SK-MEL-5 (cell line): Measurements from ENCODE around the gene ZNF618. TPM values are rescaled to one million over a fixed set of nuclear protein-coding genes. Genes with fewer than 3 reads are reported as not detected.

ENCODE experiments used
- DNase-seq: peaks from one replicate; pipeline ENCODE4 v3.0.0-alpha.2; 2016; ENCODE audit warnings: low read depth, low spot score
- in situ Hi-C: cut with HindIII; loops from 2 replicates; pipeline ENCODE4 v1.10.0; 2016; ENCODE audit warnings: low sequenced_read_pairs, high pct_unique_total_duplicates, low pct_unique_long_range_greater_than_20kb
- total RNA-seq: library from RNA; depleted of rRNA; stranded (reverse); fragments of >200 nt; shearing (Covaris generic); gene quantifications from 2 replicates; pipeline ENCODE4 v1.2.3, GENCODE V29; 2014

Gene ZNF618
- total RNA-seq, 1 experiment from 2014 or later = 2.2 TPM

DNA sequence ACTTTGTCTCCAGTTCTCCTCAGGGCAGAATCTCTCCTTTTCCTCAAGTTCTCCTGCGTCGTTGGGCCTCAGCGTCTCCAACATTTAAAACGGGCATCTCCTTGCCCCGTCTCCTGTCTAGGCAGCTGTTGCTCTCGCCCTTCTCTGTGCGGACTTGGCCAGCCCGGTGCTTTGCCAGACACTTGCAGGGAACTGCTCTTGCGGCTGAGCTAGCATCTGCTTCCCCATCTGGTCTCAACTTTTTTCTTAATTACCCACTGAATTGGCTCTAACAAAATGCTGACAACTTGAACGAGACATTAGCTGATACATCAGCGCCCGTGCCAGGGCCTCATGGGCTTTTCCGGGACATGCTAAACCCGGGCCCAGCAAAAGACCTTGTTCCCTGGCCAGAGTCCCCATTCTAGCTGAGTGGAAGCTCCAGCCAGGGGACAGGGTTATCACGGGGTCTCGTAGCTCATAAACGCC is 25.1 kb downstream of the ZNF618 start:
- in situ Hi-C loops = no loop called here
- no peak for DNase-seq

- in situ Hi-C loops = no loop called here
- DNase-seq = no peak
Measured at GRCh38 chr9:113903514-113904077, 27.5 kb downstream of the ZNF618 start.

- in situ Hi-C loops = no loop called here
- DNase-seq = no peak
Measured at GRCh38 chr9:113906411-113907110, 30.5 kb downstream of the ZNF618 start.

DNA sequence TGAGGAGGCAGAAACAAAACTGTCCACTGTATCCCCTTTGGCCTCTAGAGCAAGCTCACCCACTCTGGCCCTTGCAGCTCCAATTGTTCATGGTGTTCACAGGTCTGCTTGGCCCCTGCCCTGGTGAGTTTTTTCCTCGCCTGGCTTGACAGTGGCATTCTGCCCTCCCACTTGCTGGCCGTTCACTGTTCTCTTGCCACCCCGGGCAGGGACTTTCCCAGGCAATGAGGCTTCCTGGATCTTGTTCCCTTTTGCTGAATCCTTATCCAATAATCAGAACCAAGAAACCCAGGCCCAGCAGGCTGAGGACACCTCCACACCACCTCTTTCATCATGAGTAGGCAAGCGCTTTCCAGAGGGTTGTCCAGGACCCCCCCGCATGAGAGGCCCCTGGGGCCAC is 31.2 kb downstream of the ZNF618 start:
- in situ Hi-C loops = no loop called here

GRCh38 chr9:113909421-113909820 is 33.3 kb downstream of the ZNF618 start:
- in situ Hi-C loops = no loop called here
- no peak for DNase-seq

More for the DNA sequence above, 31.2 kb downstream of the ZNF618 start:
- no peak for DNase-seq

DNA sequence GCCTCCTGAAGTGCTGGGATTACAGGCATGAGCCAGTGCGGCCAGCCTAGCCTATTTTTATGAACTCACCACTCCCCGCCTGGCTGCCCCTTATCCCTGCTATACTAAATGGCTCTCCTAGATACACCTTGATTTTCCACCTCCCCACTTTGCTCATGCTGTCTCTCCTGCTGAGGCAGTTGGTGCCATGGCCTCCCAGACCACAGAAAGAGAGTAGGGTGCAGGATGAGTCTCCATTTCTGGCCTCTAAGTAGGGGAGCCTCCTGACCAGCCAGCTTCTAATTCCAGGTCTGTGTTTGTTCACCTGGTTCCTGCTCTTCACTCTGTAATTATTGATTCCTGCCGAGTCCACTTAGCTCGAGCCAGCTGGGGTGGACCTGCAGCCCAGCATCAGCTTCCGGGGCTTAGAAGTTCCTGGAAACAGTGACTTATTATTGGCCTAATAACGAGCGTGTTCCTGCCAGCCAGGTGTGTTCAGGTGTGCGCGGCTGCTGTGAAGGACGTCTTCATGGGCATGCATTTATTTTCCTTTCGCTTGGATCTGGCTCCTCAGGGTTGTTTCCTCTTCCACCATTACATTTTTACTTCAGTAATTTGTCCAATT is 34.0 kb downstream of the ZNF618 start:
- no peak for DNase-seq
- in situ Hi-C loops = no loop called here

- in situ Hi-C loops = no loop called here
- DNase-seq = no peak
Measured at GRCh38 chr9:113911850-113912557, 35.9 kb downstream of the ZNF618 start.

- in situ Hi-C loops = no loop called here
- DNase-seq = no peak
Measured at GRCh38 chr9:113912816-113913215, 36.7 kb downstream of the ZNF618 start.

GRCh38 chr9:113913426-113914195 is 37.5 kb downstream of the ZNF618 start:
- DNase-seq = no peak

DNA sequence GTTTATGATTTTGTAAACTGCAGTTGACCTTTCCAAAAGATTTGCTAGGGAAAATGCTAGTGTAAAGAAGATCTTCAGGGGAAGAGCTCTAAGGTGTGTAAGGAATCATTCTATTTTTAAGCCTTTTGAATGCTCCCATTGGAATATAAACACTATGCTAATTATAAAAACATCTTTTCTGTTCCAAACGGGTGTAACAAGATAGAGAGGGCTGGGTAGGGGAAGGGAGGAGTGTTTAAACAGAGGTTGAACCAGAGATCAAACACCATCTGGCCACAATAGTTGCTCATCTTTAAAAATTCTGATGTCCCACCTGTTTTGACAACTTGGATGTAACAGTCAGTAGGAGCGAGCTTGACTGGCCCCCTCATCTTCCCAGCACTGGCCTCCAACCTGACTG is 38.4 kb downstream of the ZNF618 start:
- in situ Hi-C loops = no loop called here

More at GRCh38 chr9:113913426-113914195, 37.5 kb downstream of the ZNF618 start:
- in situ Hi-C loops = no loop called here

GRCh38 chr9:113915817-113916434 is 39.8 kb downstream of the ZNF618 start:
- DNase-seq = no peak
- in situ Hi-C loops = no loop called here

More for the DNA sequence above, 38.4 kb downstream of the ZNF618 start:
- DNase-seq = no peak

GRCh38 chr9:113916931-113917330 is 40.8 kb downstream of the ZNF618 start:
- DNase-seq = no peak
- in situ Hi-C loops = no loop called here

DNA sequence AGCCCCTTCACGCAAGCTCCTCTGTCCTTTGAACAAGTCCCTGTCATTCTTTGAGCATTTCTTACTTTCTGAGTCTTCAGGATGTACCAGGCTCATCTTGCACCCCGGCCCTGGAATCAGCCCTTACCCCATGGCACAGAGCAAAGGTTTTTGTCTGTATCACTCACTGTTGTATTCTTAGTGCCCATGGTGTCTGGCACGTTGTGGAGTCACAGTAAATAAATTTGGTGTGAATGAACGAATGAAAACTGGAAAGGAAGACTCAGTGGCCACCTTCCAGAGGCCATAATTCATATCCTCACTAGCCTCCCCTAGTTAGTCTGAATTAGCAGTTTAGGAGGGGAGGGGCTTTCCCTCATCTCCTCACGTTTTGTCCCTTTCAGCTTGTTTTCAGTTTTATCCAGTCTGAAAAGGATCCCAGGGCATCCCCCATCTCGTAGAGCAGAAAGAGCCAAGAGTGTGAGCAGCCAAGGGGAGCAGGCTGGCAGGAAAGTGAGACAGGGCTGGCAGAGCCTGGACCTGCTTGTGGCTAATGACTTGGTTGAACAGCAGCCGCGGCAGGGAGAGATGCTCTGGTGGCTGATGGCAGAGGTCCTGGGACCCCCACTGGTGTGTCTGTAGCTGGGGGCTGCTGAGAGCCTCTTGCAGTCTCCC is 42.7 kb downstream of the ZNF618 start:
- DNase-seq = no peak
- in situ Hi-C loops = no loop called here

GRCh38 chr9:113919382-113919781 is 43.3 kb downstream of the ZNF618 start:
- in situ Hi-C loops = no loop called here
- no peak for DNase-seq

- in situ Hi-C loops = no loop called here
- no peak for DNase-seq
Measured at GRCh38 chr9:113919871-113920270, 43.8 kb downstream of the ZNF618 start.

- in situ Hi-C loops = no loop called here
- no peak for DNase-seq
Measured at GRCh38 chr9:113920872-113921271, 44.8 kb downstream of the ZNF618 start.

DNA sequence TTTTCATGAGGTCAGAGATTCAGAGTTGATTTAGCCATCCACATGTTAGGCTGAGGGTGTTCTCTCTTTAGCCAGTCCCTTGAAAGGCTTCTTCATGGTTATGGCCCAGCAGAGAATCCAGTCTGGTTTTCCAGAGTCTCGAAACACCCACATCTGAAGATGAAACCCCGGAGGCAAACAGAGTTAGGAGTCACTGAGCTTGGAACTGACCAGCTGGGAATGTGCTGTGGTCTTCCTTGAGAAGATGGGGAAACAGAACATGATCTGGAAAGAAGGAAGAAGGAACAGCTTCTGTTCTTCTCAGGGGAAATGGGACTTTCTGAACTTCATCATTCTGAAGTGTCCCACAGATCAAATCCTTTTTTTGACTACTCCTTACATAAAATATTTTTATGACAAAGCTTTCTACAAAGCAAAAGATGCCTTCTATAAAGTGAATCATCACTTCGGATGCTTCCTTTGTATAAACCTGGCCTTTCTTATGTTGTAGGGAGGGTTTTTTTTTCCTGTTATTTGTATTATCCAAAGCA is 45.4 kb downstream of the ZNF618 start:
- in situ Hi-C loops = no loop called here
- no peak for DNase-seq
